HS-27A (cell line): Measurements from ENCODE around the gene ELOVL6.
A peak's percentile ranks its signal among the peaks of the same experiment; 100 is the strongest.
"Not testable (repeated sequence)": the region's sequence is repeated elsewhere in the genome, so short reads cannot be mapped to it uniquely, and the experiment has no call there.

ENCODE experiments used
- DNase-seq: peaks from one replicate; pipeline ENCODE4 v3.0.0-alpha.2; 2012; ENCODE audit warnings: low read depth, missing footprints

ELOVL6 gene

GRCh38 chr4:110073053-110073845 lies 125.2 kb downstream of the ELOVL6 start:
- DNase-seq: no peak

- no peak for DNase-seq
These were observed 126.9 kb downstream of the ELOVL6 start for GRCh38 chr4:110071466-110071865.

GRCh38 chr4:110068248-110068647 lies 130.2 kb downstream of the ELOVL6 start:
- no peak for DNase-seq

- no peak for DNase-seq
These were observed 133.5 kb downstream of the ELOVL6 start for GRCh38 chr4:110064934-110065333.

- DNase-seq: no peak
These were observed 134.1 kb downstream of the ELOVL6 start for GRCh38 chr4:110064295-110064694.

GRCh38 chr4:110062166-110062565 lies 136.2 kb downstream of the ELOVL6 start:
- no peak for DNase-seq

GRCh38 chr4:110061076-110061475 lies 137.3 kb downstream of the ELOVL6 start:
- no peak for DNase-seq

- DNase-seq: peak; percentile 14
These were observed 138.7 kb downstream of the ELOVL6 start for GRCh38 chr4:110059556-110060191.

GRCh38 chr4:110058677-110059076 lies 139.7 kb downstream of the ELOVL6 start:
- no peak for DNase-seq

- DNase-seq: no peak
These were observed 143.2 kb downstream of the ELOVL6 start for GRCh38 chr4:110055158-110055768.

- peak; percentile 41 for DNase-seq
These were observed 148.2 kb downstream of the ELOVL6 start for GRCh38 chr4:110049951-110050925.

GRCh38 chr4:110046588-110047049 lies 151.8 kb downstream of the ELOVL6 start:
- DNase-seq: no peak

- no peak for DNase-seq
These were observed 155.6 kb downstream of the ELOVL6 start for GRCh38 chr4:110042545-110043517.

GRCh38 chr4:110041735-110042134 lies 156.7 kb downstream of the ELOVL6 start:
- no peak for DNase-seq

GRCh38 chr4:110039164-110039563 lies 159.3 kb downstream of the ELOVL6 start:
- not testable (repeated sequence) for DNase-seq

GRCh38 chr4:110034026-110034393 lies 164.4 kb downstream of the ELOVL6 start:
- no peak for DNase-seq

- DNase-seq: no peak
These were observed 164.9 kb downstream of the ELOVL6 start for GRCh38 chr4:110033355-110034025.

- DNase-seq: no peak
These were observed 165.8 kb downstream of the ELOVL6 start for GRCh38 chr4:110032603-110033002.

- no peak for DNase-seq
These were observed 172.7 kb downstream of the ELOVL6 start for GRCh38 chr4:110025718-110026117.

GRCh38 chr4:110025056-110025455 lies 173.4 kb downstream of the ELOVL6 start:
- DNase-seq: no peak
